Measurements from ENCODE around the gene STMN1. TPM values are rescaled to one million over a fixed set of nuclear protein-coding genes. Genes with fewer than 3 reads are reported as not detected.

The STMN1 gene
- total and polyA plus RNA-seq, 11 donors, result 21.1 to 95.2 (median 46.4) TPM

GRCh38 chr1:25891606-25892005 lies 14.6 kb downstream of the STMN1 start:
- DNase-seq (no peak), ATAC-seq (no peak)
- Histone ChIP-seq H3K36me3 (no peaks in the 10 kb centered on the region), H3K27me3 (no peaks in the 10 kb centered on the region), H3K9me3 (no peaks in the 10 kb centered on the region), H3K27ac (peak overlapping the region in 2 of 12 donors; percentile 64 to 74), H3K4me3 (no peak overlapping the region), H3K4me1 (peaks cover 0 to 15% (median 7%) of the 10 kb centered on the region in 12 donors)
- intact Hi-C loops (cut with DNase I), result no loop called here
- 80 to 93% (median 84%) methylated on average over 5 of the region's 5 CpGs for WGBS, 4 donors
- no peak for TF ChIP-seq POLR2A (IDR thresholded peaks at IDR 0.05)
- TF ChIP-seq, protein P1, sequence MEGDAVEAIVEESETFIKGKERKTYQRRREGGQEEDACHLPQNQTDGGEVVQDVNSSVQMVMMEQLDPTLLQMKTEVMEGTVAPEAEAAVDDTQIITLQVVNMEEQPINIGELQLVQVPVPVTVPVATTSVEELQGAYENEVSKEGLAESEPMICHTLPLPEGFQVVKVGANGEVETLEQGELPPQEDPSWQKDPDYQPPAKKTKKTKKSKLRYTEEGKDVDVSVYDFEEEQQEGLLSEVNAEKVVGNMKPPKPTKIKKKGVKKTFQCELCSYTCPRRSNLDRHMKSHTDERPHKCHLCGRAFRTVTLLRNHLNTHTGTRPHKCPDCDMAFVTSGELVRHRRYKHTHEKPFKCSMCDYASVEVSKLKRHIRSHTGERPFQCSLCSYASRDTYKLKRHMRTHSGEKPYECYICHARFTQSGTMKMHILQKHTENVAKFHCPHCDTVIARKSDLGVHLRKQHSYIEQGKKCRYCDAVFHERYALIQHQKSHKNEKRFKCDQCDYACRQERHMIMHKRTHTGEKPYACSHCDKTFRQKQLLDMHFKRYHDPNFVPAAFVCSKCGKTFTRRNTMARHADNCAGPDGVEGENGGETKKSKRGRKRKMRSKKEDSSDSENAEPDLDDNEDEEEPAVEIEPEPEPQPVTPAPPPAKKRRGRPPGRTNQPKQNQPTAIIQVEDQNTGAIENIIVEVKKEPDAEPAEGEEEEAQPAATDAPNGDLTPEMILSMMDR (IDR thresholded peaks at IDR 0.05), result no peak

GRCh38 chr1:25890239-25891034 lies 15.8 kb downstream of the STMN1 start:
- no peak overlapping the region for H3K4me3 ChIP-seq
- no peaks in the 10 kb centered on the region for H3K36me3 ChIP-seq
- no peak for ATAC-seq
- no peaks in the 10 kb centered on the region for H3K9me3 ChIP-seq
- H3K4me1 ChIP-seq, result peaks cover 0 to 9% (median 3%) of the 10 kb centered on the region in 12 donors
- no peak for DNase-seq
- no peak overlapping the region for H3K27ac ChIP-seq
- TF ChIP-seq, protein P1 (IDR thresholded peaks at IDR 0.05), result no peak
- no peak for TF ChIP-seq POLR2A (IDR thresholded peaks at IDR 0.05)
- intact Hi-C loops (cut with DNase I), result no loop called here
- H3K27me3 ChIP-seq, result no peaks in the 10 kb centered on the region
- 89 to 94% (median 93%) methylated on average over 10 of the region's 10 CpGs for WGBS, 4 donors

- TF ChIP-seq POLR2A (IDR thresholded peaks at IDR 0.05), result no peak
- TF ChIP-seq, protein P1 (IDR thresholded peaks at IDR 0.05), result no peak
- intact Hi-C loops (cut with DNase I), result no loop called here
- ATAC-seq (no peak), DNase-seq (no peak)
- H3K27me3 ChIP-seq, result no peaks in the 10 kb centered on the region
- H3K4me3 ChIP-seq, result no peak overlapping the region
- WGBS, 4 donors, result 90 to 94% (median 93%) methylated on average over 3 of the region's 3 CpGs
- no peak overlapping the region for H3K27ac ChIP-seq
- H3K9me3 ChIP-seq, result no peaks in the 10 kb centered on the region
- no peaks in the 10 kb centered on the region for H3K36me3 ChIP-seq
- peaks cover 0 to 5% (median 0%) of the 10 kb centered on the region in 12 donors for H3K4me1 ChIP-seq
Observed at GRCh38 chr1:25889470-25889869, 16.7 kb downstream of the STMN1 start.

GRCh38 chr1:25888426-25888987 lies 17.7 kb downstream of the STMN1 start:
- Histone ChIP-seq H3K4me1 (peaks cover 0 to 5% (median 0%) of the 10 kb centered on the region in 12 donors), H3K36me3 (no peaks in the 10 kb centered on the region), H3K9me3 (no peaks in the 10 kb centered on the region), H3K27ac (no peak overlapping the region), H3K27me3 (no peaks in the 10 kb centered on the region), H3K4me3 (no peak overlapping the region)
- TF ChIP-seq, protein P1 (IDR thresholded peaks at IDR 0.05), result no peak
- TF ChIP-seq POLR2A (IDR thresholded peaks at IDR 0.05), result no peak
- DNase-seq, result no peak
- no peak for ATAC-seq
- intact Hi-C loops (cut with DNase I), result no loop called here
- WGBS, 4 donors, result 76 to 94% (median 86%) methylated on average over 7 of the region's 7 CpGs

Measured in heart left ventricle (tissue), 16 donors.